Measurements from ENCODE around the gene CNKSR3.

Gene CNKSR3

GRCh38 chr6:154539593-154540269, 29.2 kb upstream of the CNKSR3 start:
- TF ChIP-seq TAF1 (IDR thresholded peaks at IDR 0.05; ENCODE audit: borderline replicate concordance, low read depth, low read length), result no peak
- no peak for TF ChIP-seq POLR2AphosphoS5 (IDR thresholded peaks at IDR 0.05; ENCODE audit: low read depth, low read length)
- no peak for TF ChIP-seq POLR2A (IDR thresholded peaks at IDR 0.05; ENCODE audit: low read depth, low read length)
- FAIRE-seq (no peak), DNase-seq (ENCODE audit: insufficient read length) (no peak)

GRCh38 chr6:154538640-154539191, 28.2 kb upstream of the CNKSR3 start:
- DNase-seq (ENCODE audit: insufficient read length) (no peak), FAIRE-seq (no peak)
- no peak for TF ChIP-seq TAF1 (IDR thresholded peaks at IDR 0.05; ENCODE audit: borderline replicate concordance, low read depth, low read length)

- TF ChIP-seq POLR2AphosphoS5 (IDR thresholded peaks at IDR 0.05; ENCODE audit: low read depth, low read length) (no peak), TAF1 (IDR thresholded peaks at IDR 0.05; ENCODE audit: borderline replicate concordance, low read depth, low read length) (no peak), POLR2A (IDR thresholded peaks at IDR 0.05; ENCODE audit: low read depth, low read length) (no peak)
- DNase-seq (ENCODE audit: insufficient read length) (no peak), FAIRE-seq (no peak)
Measured at GRCh38 chr6:154537511-154538325, 27.2 kb upstream of the CNKSR3 start.

- DNase-seq (ENCODE audit: insufficient read length), result no peak
- no peak for TF ChIP-seq POLR2A (IDR thresholded peaks at IDR 0.05; ENCODE audit: low read depth, low read length)
- TF ChIP-seq TAF1 (IDR thresholded peaks at IDR 0.05; ENCODE audit: borderline replicate concordance, low read depth, low read length), result no peak
- no peak for TF ChIP-seq POLR2AphosphoS5 (IDR thresholded peaks at IDR 0.05; ENCODE audit: low read depth, low read length)
- no peak for FAIRE-seq
Measured at GRCh38 chr6:154536999-154537398, 26.5 kb upstream of the CNKSR3 start.

- FAIRE-seq (no peak), DNase-seq (ENCODE audit: insufficient read length) (no peak)
- TF ChIP-seq TAF1 (IDR thresholded peaks at IDR 0.05; ENCODE audit: borderline replicate concordance, low read depth, low read length), result no peak
Measured at GRCh38 chr6:154536255-154536654, 25.8 kb upstream of the CNKSR3 start.

- no peak for TF ChIP-seq POLR2A (IDR thresholded peaks at IDR 0.05; ENCODE audit: low read depth, low read length)
- no peak for TF ChIP-seq TAF1 (IDR thresholded peaks at IDR 0.05; ENCODE audit: borderline replicate concordance, low read depth, low read length)
- TF ChIP-seq POLR2AphosphoS5 (IDR thresholded peaks at IDR 0.05; ENCODE audit: low read depth, low read length), result no peak
- FAIRE-seq (no peak), DNase-seq (ENCODE audit: insufficient read length) (no peak)
Measured at GRCh38 chr6:154535851-154536250, 25.4 kb upstream of the CNKSR3 start.

GRCh38 chr6:154535147-154535546, 24.7 kb upstream of the CNKSR3 start:
- DNase-seq (ENCODE audit: insufficient read length) (no peak), FAIRE-seq (no peak)
- TF ChIP-seq POLR2AphosphoS5 (IDR thresholded peaks at IDR 0.05; ENCODE audit: low read depth, low read length), result no peak
- no peak for TF ChIP-seq POLR2A (IDR thresholded peaks at IDR 0.05; ENCODE audit: low read depth, low read length)
- no peak for TF ChIP-seq TAF1 (IDR thresholded peaks at IDR 0.05; ENCODE audit: borderline replicate concordance, low read depth, low read length)

- FAIRE-seq (no peak), DNase-seq (ENCODE audit: insufficient read length) (no peak)
- no peak for TF ChIP-seq POLR2A (IDR thresholded peaks at IDR 0.05; ENCODE audit: low read depth, low read length)
- no peak for TF ChIP-seq TAF1 (IDR thresholded peaks at IDR 0.05; ENCODE audit: borderline replicate concordance, low read depth, low read length)
- no peak for TF ChIP-seq POLR2AphosphoS5 (IDR thresholded peaks at IDR 0.05; ENCODE audit: low read depth, low read length)
Measured at GRCh38 chr6:154534531-154534930, 24.0 kb upstream of the CNKSR3 start.

GRCh38 chr6:154532426-154532825, 21.9 kb upstream of the CNKSR3 start:
- no peak for DNase-seq (ENCODE audit: insufficient read length)
- TF ChIP-seq TAF1 (IDR thresholded peaks at IDR 0.05; ENCODE audit: borderline replicate concordance, low read depth, low read length) (no peak), POLR2AphosphoS5 (IDR thresholded peaks at IDR 0.05; ENCODE audit: low read depth, low read length) (no peak), POLR2A (IDR thresholded peaks at IDR 0.05; ENCODE audit: low read depth, low read length) (no peak)
- no peak for FAIRE-seq

GRCh38 chr6:154529957-154530356, 19.5 kb upstream of the CNKSR3 start:
- no peak for FAIRE-seq
- no peak for DNase-seq (ENCODE audit: insufficient read length)
- no peak for TF ChIP-seq TAF1 (IDR thresholded peaks at IDR 0.05; ENCODE audit: borderline replicate concordance, low read depth, low read length)
- TF ChIP-seq POLR2AphosphoS5 (IDR thresholded peaks at IDR 0.05; ENCODE audit: low read depth, low read length), result no peak
- TF ChIP-seq POLR2A (IDR thresholded peaks at IDR 0.05; ENCODE audit: low read depth, low read length), result no peak

GRCh38 chr6:154528310-154528915, 17.9 kb upstream of the CNKSR3 start:
- FAIRE-seq (no peak), DNase-seq (ENCODE audit: insufficient read length) (no peak)
- TF ChIP-seq POLR2A (IDR thresholded peaks at IDR 0.05; ENCODE audit: low read depth, low read length), result no peak
- TF ChIP-seq TAF1 (IDR thresholded peaks at IDR 0.05; ENCODE audit: borderline replicate concordance, low read depth, low read length), result no peak
- TF ChIP-seq POLR2AphosphoS5 (IDR thresholded peaks at IDR 0.05; ENCODE audit: low read depth, low read length), result no peak
